Measurements from ENCODE around the gene TMC7.
"Not testable (repeated sequence)": the region's sequence is repeated elsewhere in the genome, so short reads cannot be mapped to it uniquely, and the experiment has no call there.

The TMC7 gene

DNA sequence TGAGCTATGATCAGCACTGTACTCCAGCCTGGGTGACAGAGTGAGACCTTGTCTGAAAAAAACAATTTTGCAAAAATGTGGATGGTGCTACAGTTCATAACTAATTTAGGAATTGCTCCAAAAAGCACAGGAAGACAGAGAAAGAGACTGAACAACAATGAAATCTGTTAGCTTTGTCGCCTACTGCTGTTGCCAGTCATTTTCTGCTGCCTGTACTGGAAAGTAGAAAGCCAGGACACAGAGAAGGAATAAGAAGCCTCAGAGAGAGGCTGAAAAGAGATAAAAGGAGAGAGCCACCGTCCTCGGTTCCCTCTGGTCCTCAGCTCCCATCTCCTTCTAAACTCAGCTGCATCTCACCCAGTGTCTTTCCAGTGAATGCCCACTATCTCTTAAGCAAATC, 8.6 kb upstream of the TMC7 start:
- in situ Hi-C loops (cut with MboI; ENCODE audit: low sequenced_read_pairs) = no loop called here

GRCh38 chr16:18979936-18980335, 3.8 kb upstream of the TMC7 start:
- in situ Hi-C loops (cut with MboI; ENCODE audit: low sequenced_read_pairs) = no loop called here

DNA sequence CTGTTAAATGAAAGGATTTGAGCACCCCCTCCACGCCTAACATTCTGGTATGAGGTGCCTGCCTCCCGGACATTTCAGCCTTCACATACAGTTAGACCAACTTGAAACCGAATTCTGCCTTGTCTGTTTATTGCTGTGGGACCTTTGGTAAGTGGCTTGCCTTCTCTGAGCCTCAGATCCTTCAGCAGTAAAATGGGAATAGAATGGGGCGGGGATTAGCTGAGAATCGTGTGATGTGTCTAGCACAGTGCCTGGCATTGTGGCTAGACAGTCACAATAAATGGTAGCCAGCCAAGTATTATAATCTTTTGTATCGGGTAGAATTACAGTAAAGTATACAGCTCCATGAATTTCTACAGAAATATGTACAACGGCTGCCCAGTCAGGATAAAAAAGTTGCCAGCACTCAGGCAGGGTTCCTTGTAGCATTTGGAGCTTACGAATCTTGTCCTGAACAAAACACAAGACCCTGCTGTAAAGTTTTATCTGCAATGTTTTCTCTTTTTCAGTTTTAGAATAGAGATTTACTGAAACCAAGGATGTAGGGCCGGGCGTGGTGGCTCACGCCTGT, 786 bp downstream of the TMC7 start:
- in situ Hi-C loops (cut with MboI; ENCODE audit: low sequenced_read_pairs) = no loop called here

DNA sequence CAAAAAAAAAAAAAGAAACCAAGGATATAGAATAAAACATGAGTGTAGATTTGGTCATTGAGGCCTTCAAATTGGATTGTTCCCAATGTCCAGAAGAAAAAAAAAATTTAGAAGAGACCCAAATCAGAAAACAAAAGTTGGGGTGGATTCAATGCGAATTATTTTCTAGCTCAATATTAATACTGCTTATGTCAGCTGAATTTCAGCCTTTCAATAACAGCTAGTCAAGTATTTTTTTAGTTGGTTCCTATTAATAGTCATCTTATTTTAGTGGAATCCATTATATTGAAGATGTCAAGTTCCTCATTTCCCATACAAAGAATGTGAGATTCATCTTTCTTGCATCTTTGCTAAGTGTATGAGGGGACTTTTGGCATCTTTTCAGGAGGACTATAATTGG, 1.5 kb downstream of the TMC7 start:
- in situ Hi-C loops (cut with MboI; ENCODE audit: low sequenced_read_pairs) = not testable (repeated sequence)

- in situ Hi-C loops (cut with MboI; ENCODE audit: low sequenced_read_pairs) = not testable (repeated sequence)
These were observed 8.0 kb downstream of the TMC7 start for GRCh38 chr16:18991731-18992130.

DNA sequence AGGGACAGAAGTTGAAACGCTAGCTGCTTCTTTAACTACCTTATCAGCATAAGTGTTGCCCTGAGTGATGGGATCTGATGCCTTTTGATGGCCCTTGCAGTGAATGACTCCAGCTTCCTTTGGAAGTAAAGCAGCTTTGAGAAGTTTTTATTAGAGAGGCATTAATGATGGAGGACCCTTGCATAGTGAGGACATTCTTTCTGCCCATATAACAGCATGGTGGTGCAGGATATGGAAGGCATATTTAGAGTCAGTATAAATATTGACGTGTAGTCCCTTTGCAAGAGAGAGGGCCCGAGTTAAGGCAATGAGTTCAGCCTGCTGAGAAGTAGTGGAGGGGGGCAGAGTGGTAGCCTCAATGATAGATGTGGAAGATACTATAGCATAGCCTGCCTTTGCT, 9.8 kb downstream of the TMC7 start:
- in situ Hi-C loops (cut with MboI; ENCODE audit: low sequenced_read_pairs) = not testable (repeated sequence)

DNA sequence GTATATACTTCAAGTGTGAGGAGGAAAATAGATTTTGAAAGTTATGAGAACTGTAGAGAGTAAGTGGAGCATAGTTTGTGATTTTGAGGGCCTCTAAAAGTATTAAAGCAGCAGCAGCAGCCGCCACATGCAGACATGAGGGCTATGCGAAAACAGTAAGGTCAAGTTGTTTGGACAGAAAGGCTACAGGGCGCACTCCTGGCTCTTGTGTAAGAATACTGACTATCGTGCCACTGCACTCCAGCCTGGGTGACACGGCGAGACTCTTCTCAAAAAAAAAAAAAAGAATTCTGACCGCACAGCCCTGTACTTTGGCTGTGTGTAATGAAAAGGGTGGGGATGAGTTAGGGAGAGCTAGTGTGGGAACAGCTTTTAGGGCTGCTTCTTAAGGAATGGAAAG, 10.4 kb downstream of the TMC7 start:
- in situ Hi-C loops (cut with MboI; ENCODE audit: low sequenced_read_pairs) = not testable (repeated sequence)

DNA sequence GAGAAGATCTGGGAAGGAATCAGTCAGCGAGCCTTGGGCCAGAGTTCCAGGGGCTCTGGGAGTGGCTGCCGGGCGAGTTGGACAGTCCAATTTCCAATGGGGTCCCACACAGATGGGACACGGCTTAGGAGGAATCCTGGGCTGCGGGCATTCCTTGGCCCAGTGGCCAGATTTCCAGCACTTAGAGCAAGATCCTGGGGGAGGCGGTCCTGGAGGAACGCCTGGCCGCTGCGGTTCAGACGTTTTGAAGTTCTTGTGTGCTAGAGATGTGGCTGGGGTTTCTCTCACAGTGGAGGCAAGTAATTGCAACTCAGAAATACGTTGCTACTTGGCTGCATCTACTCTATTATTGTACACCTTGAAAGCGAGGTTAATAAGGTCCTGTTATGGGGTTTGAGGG, 11.7 kb downstream of the TMC7 start:
- in situ Hi-C loops (cut with MboI; ENCODE audit: low sequenced_read_pairs) = not testable (repeated sequence)

DNA sequence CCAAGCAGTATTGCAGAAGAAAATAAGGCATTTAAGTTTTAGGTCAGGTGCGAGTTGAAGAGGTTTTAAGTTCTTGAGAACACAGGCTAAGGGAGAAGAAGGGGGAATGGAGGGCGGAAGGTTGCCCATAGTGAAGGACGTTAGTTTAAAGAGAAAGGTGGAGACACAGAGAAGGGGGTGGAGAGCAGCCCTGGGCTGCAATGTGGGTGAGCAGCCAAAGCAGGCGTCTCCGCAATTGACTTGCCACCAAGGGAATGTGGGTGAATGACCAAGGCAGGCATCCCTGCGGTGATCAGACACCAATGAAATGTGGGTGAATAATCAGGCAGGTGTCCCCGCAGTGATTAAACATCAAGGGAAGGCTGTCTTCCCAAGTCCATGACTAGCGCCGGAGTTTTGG, 12.8 kb downstream of the TMC7 start:
- in situ Hi-C loops (cut with MboI; ENCODE audit: low sequenced_read_pairs) = not testable (repeated sequence)

DNA sequence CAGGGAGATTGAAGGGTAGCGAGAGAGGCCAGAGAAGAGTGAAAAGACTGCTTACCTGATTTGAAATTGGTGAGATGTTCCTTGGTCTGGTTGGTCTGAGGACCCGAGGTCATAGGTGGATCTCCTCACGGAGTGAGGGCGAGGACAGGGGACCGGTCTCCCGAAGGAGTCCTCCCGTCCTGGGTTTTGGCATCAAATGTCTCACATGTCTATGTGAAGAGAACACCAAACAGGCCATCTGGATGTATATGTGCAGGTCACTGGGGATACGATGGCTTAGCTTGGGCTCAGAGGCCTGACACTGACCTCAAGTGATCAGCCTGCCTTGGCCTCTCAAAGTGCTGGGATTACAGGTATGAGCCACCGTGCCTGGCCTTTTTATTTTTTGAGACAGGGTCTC, 13.3 kb downstream of the TMC7 start:
- in situ Hi-C loops (cut with MboI; ENCODE audit: low sequenced_read_pairs) = not testable (repeated sequence)

- in situ Hi-C loops (cut with MboI; ENCODE audit: low sequenced_read_pairs) = no loop called here
These were observed 15.3 kb downstream of the TMC7 start for GRCh38 chr16:18999045-18999393.

GRCh38 chr16:19001788-19002187, 18.1 kb downstream of the TMC7 start:
- in situ Hi-C loops (cut with MboI; ENCODE audit: low sequenced_read_pairs) = no loop called here

GRCh38 chr16:19003935-19004334, 20.2 kb downstream of the TMC7 start:
- in situ Hi-C loops (cut with MboI; ENCODE audit: low sequenced_read_pairs) = no loop called here

DNA sequence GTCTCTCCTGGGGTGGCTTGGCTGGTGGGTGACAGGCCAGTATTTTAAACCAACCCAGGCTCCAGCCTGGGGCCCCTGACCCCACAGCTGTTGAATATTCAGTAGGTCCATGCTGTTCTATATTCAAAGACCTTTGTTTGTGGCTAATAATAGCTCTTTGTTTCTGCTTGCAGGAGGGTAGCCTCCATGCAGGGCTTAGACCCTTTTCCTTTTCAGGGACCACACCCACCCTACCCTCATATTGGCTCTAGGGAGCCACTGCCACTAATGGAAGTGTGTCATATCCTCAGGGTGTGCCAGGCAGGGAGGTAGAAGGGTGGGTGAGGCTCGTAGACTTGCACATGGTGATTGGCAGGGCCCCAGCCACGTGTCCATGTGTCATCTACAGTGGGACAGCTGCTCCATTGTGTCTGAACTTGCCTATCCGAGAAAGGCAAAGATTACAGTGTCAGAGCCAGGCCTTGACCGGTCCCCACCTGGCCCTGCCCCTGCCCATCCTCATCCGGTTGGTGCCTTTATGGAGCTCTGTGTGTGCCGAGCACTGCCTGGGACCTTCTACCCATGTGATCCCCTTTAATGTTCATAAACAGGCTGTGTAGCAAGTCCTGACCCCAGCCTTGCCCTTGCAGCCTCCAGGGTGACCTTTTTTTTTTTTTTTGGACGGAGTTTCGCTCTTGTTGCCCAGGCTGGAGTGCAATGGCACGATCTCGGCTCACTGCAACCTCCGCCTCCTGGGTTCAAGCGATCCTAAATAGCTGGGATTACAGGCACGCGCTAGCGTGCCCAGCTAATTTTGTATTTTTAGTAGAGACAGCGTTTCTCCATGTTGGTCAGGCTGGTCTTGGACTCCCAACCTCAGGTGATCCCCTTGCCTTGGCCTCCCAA, 22.1 kb downstream of the TMC7 start:
- in situ Hi-C loops (cut with MboI; ENCODE audit: low sequenced_read_pairs) = no loop called here

- in situ Hi-C loops (cut with MboI; ENCODE audit: low sequenced_read_pairs) = no loop called here
These were observed 22.9 kb downstream of the TMC7 start for GRCh38 chr16:19006446-19007315.

DNA sequence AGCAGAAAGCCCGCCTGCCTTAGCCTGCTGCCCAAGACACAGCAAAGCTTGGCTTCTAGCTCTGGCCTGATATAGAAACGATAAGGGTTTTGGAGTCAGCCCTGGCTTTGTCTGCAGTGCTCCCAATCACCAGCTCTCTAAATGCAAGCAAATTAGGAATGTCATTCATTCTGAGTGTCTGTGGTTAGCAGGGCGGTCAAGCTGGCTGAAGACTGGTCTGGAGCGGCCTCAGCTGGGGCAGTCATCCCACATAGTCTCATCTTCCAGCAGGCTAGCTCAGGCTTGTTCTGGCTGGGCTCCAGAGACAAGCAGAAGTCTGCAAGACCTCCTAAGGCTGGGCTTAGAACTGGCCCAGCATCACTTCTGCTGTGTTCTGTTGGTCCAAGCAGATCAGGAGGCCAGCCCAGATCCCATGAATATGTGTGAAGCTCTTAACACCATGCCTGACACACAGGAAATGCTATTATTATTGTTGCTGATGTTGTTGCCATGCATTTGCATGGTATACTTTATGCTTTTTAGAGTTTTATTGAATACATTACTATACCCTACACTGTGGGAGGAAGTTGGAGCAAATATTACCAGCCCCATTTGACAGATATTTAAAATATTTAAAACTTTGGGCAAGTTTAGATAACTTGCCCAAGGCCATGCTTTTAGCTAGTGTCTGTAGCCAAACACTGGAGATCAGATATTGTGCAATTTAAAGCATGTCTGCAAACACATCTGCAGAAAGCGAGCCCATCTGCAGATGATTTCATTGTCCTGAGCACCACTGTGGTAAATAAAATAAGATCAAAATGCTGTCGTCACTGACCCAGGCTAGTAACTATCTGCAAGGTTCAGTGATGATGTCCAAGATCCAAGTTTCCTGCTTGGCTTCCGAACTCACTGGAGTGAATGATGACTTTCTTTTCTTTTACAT, 24.8 kb downstream of the TMC7 start:
- in situ Hi-C loops (cut with MboI; ENCODE audit: low sequenced_read_pairs) = no loop called here

DNA sequence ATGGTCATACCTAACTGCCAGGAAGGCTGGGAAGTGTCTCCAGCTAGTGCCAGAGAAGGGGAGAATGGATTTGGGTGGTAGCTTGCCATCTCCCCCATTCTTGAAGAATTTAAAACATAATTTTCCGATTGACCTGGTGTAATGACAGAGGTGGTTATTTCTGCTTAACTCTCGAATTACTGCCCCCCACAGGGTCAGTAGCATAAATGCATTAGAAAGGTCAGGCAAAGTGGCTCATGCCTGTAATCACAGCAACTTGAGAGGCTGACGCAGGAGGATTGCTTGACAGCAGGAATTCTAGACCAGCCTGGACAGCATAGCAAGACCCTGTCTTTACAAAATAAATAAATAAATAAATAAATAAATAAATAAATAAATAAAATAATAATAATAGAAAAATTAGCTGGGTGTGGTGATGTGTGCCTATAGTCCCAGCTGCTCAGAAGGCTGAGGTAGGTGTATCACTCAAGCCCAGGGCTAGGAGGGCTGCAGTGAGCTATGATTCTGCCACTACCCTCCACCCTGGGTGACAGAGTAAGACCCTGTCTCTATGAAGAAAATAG, 27.5 kb downstream of the TMC7 start:
- in situ Hi-C loops (cut with MboI; ENCODE audit: low sequenced_read_pairs) = no loop called here

DNA sequence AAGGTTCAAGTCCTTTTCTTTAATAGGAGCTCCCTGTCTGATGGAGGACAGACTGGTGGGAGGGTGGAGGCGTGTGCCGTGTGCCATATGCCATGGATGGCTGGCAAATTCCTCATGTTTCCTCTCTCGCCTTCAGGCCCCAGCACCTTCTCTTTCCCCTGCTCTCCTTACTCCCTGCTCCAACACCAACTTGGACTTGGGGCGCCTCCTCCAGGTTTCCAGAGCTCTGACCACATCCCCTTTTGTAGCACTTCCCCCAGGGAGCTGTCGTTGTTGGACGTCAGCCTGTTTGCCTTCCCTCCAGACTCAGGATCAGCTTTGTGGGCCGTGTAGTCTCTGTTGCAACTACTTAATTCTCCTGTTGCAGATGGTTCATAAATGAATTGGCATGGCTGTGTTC, 30.7 kb downstream of the TMC7 start:
- in situ Hi-C loops (cut with MboI; ENCODE audit: low sequenced_read_pairs) = no loop called here

DNA sequence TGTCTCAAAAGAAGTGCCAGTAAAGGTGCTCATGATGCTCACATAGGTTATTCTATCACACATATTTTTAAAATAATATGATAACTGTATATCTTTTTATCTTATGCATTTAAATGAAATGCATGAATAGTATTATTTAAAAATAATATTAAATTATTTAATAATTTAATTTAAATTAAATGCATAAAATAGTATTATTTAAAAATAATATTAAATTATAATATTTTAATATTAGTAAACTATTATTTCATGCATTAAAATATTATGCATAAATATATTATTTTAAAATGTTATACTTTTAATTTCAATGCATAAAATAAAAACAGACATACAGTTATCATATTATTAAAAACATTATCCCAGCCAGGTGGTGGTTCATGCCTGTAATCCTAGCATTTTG, 33.4 kb downstream of the TMC7 start:
- in situ Hi-C loops (cut with MboI; ENCODE audit: low sequenced_read_pairs) = no loop called here

DNA sequence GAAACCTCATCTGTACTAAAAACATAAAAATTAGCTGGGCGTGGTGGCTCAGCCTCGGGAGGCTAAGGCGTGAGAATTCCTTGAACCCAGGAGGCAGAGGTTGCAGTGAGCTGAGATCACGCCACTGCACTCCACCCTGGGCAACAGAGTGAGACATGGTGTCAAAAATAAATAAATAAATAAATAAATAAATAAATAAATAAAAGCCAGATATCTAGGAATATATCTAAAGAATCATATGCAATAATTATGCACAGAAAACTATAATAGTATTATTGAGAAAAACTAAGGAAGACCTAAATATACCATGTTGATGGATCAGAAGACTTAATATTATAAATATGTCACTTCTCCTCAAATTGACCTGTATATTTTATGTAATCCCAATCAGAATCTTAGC, 37.0 kb downstream of the TMC7 start:
- in situ Hi-C loops (cut with MboI; ENCODE audit: low sequenced_read_pairs) = no loop called here
